Body of pancreas (tissue), 4 donors: ENCODE results near the gene SMIM3. TPM values are rescaled to one million over a fixed set of nuclear protein-coding genes. Genes with fewer than 3 reads are reported as not detected.
"Not testable (repeated sequence)": the region's sequence is repeated elsewhere in the genome, so short reads cannot be mapped to it uniquely, and the experiment has no call there.

Experiments
- ATAC-seq: fragments of 150-250 bp; one replicate; pipeline ENCODE4 v1.9.1; 2016
- DNase-seq, 4 donors: peaks; one replicate each; pipeline ENCODE4 v3.0.0-alpha.2; 2019
- H3K27ac ChIP-seq, 4 donors: fragments of 200-600 bp; sonication (generic); 1 replicate in 3 of 4; 2 replicates in 1 of 4; pipeline versions ENCODE4 v1.5.1 to v1.6.1; 2016 to 2019; ENCODE audit warnings: mild to moderate bottlenecking in 1 of 4, mixed read lengths in 1 of 4, moderate library complexity in 1 of 4
- H3K27me3 ChIP-seq, 2 donors: fragments of 200-600 bp; sonication (generic); one replicate each; pipeline ENCODE4 v1.6.0; 2016; ENCODE audit warnings: mild to moderate bottlenecking in 1 of 2
- H3K36me3 ChIP-seq, 2 donors: fragments of 200-600 bp; sonication (generic); replicated peaks in 1 of 2; 2 replicates each; pipeline ENCODE4 v1.5.1; 2016; ENCODE audit warnings: low read depth in 2 of 2; ENCODE audit not compliant: insufficient read depth in 1 of 2
- H3K4me1 ChIP-seq: fragments of 200-600 bp; sonication (generic); one replicate; pipeline ENCODE4 v1.6.0; 2016
- H3K4me3 ChIP-seq, 2 donors: fragments of 200-600 bp; sonication (generic); 1 replicate in 1 of 2; 2 replicates in 1 of 2; pipeline ENCODE4 v1.5.1; 2016 to 2019
- H3K9me3 ChIP-seq, 3 donors: fragments of 200-600 bp; sonication (generic); 1 replicate in 2 of 3; 2 replicates in 1 of 3; pipeline ENCODE4 v1.5.1; 2016
- POLR2A ChIP-seq, 3 donors: fragments of 450-650 bp; IDR thresholded peaks; one replicate each; pipeline ENCODE4 v1.6.1; 2016; ENCODE audit warnings: antibody characterized with exemption in 3 of 3, mild to moderate bottlenecking in 2 of 3
- WGBS, 2 donors: methylation state at CpG; one replicate each; pipeline ENCODE4 v1.1.5; 2017; 5-methylcytosine and 5-hydroxymethylcytosine counted together
- intact Hi-C: fragments of 100-400 bp; cut with DNase I; formaldehyde crosslinking; loops from one replicate; pipeline ENCODE4 v1.15.1; 2023
- total RNA-seq, 2 donors: library from RNA; depleted of rRNA; stranded (reverse); fragments of >200 nt; gene quantifications; one replicate each; pipeline ENCODE4 v1.1.0, GENCODE V29; 2016
- TF ChIP-seq, protein P1 (sequence below), 7 experiments: fragments of 450-650 bp in 4 of 7; fragments of 200-600 bp in 3 of 7; sonication (generic) in 3 of 7; IDR thresholded peaks; one replicate each; pipeline ENCODE4 v1.5.1; 2016 to 2019; ENCODE audit warnings: antibody characterized with exemption in 7 of 7

Gene SMIM3
- total RNA-seq, 2 donors from 2014 or later: 40.2 to 51.6 TPM

GRCh38 chr5:150788977-150789376 lies 10.4 kb downstream of the SMIM3 start:
- TF ChIP-seq POLR2A (IDR thresholded peaks at IDR 0.05): no peak
- TF ChIP-seq, protein P1, sequence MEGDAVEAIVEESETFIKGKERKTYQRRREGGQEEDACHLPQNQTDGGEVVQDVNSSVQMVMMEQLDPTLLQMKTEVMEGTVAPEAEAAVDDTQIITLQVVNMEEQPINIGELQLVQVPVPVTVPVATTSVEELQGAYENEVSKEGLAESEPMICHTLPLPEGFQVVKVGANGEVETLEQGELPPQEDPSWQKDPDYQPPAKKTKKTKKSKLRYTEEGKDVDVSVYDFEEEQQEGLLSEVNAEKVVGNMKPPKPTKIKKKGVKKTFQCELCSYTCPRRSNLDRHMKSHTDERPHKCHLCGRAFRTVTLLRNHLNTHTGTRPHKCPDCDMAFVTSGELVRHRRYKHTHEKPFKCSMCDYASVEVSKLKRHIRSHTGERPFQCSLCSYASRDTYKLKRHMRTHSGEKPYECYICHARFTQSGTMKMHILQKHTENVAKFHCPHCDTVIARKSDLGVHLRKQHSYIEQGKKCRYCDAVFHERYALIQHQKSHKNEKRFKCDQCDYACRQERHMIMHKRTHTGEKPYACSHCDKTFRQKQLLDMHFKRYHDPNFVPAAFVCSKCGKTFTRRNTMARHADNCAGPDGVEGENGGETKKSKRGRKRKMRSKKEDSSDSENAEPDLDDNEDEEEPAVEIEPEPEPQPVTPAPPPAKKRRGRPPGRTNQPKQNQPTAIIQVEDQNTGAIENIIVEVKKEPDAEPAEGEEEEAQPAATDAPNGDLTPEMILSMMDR (IDR thresholded peaks at IDR 0.05): no peak
- DNase-seq (no peak), ATAC-seq (no peak)
- no peaks in the 10 kb centered on the region for H3K9me3 ChIP-seq
- H3K4me3 ChIP-seq: no peak overlapping the region
- no peak overlapping the region for H3K27ac ChIP-seq
- peaks cover 17% of the 10 kb centered on the region for H3K4me1 ChIP-seq
- intact Hi-C loops: no loop called here
- H3K36me3 ChIP-seq: no peaks in the 10 kb centered on the region
- H3K27me3 ChIP-seq: no peaks in the 10 kb centered on the region

- no peaks in the 10 kb centered on the region for H3K27me3 ChIP-seq
- no peak for ATAC-seq
- 74 to 89% methylated on average over 6 of the region's 6 CpGs for WGBS, 2 donors
- peak overlapping the region in 3 of 4 donors; percentile 13 to 57 (median 41) for H3K27ac ChIP-seq
- H3K9me3 ChIP-seq: no peaks in the 10 kb centered on the region
- TF ChIP-seq, protein P1 (IDR thresholded peaks at IDR 0.05): no peak
- no peak for TF ChIP-seq POLR2A (IDR thresholded peaks at IDR 0.05)
- intact Hi-C loops: no loop called here
- peaks cover 13% of the 10 kb centered on the region for H3K4me1 ChIP-seq
- DNase-seq: no peak
- H3K36me3 ChIP-seq: no peaks in the 10 kb centered on the region
- H3K4me3 ChIP-seq: no peak overlapping the region
These were observed 10.9 kb downstream of the SMIM3 start for GRCh38 chr5:150789450-150789849.

GRCh38 chr5:150789943-150790611 lies 11.5 kb downstream of the SMIM3 start:
- intact Hi-C loops: no loop called here
- Histone ChIP-seq H3K36me3 (no peaks in the 10 kb centered on the region), H3K4me3 (no peak overlapping the region), H3K4me1 (peaks cover 13% of the 10 kb centered on the region), H3K9me3 (no peaks in the 10 kb centered on the region), H3K27me3 (no peaks in the 10 kb centered on the region), H3K27ac (peak overlapping the region in 3 of 4 donors; percentile 13 to 57 (median 41))
- DNase-seq (peak in 3 of 4 donors; percentile 35 to 77 (median 40)), ATAC-seq (peak; percentile 69)
- WGBS, 2 donors: 69 to 71% methylated on average over 7 of the region's 7 CpGs
- TF ChIP-seq POLR2A (IDR thresholded peaks at IDR 0.05): peak in 1 of 3 donors; percentile 10
- TF ChIP-seq, protein P1 (IDR thresholded peaks at IDR 0.05): no peak

DNA sequence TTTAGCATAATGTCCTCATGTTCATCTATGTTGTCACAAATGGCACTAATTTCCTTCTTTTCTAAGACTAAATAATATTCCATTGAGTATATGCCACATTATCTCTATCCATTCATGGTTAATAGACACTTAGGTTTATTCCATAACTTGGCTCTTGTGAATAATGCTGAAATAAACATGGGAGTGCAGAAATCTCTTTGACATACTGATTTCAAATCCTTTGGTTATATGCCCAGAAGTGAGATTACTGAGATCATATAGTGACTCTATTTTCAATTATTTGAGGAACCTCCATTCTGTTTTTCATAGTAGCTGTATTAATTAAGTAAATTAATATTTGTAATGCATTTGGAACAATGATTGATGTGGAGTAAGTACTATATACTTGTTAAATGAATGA lies 13.0 kb downstream of the SMIM3 start:
- no peaks in the 10 kb centered on the region for H3K36me3 ChIP-seq
- no peaks in the 10 kb centered on the region for H3K9me3 ChIP-seq
- no peaks in the 10 kb centered on the region for H3K27me3 ChIP-seq
- peaks cover 13% of the 10 kb centered on the region for H3K4me1 ChIP-seq
- TF ChIP-seq, protein P1 (IDR thresholded peaks at IDR 0.05): no peak
- TF ChIP-seq POLR2A (IDR thresholded peaks at IDR 0.05): no peak
- no peak overlapping the region for H3K27ac ChIP-seq
- ATAC-seq (no peak), DNase-seq (no peak)
- intact Hi-C loops: no loop called here
- no peak overlapping the region for H3K4me3 ChIP-seq

- H3K9me3 ChIP-seq, DNase-seq, H3K4me3 ChIP-seq, intact Hi-C loops, H3K4me1 ChIP-seq, H3K27ac ChIP-seq, H3K27me3 ChIP-seq, ATAC-seq, H3K36me3 ChIP-seq: not testable (repeated sequence)
- 69 to 70% methylated on average over 2 of the region's 2 CpGs for WGBS, 2 donors
These were observed 14.9 kb downstream of the SMIM3 start for GRCh38 chr5:150793423-150793888.
